Inflammatory macrophage treated with lipopolysaccharide for 4 hours (primary cell): ENCODE measurements around the gene ARRDC3.
A peak's percentile ranks its signal among the peaks of the same experiment; 100 is the strongest.
"Not testable (repeated sequence)": the region's sequence is repeated elsewhere in the genome, so short reads cannot be mapped to it uniquely, and the experiment has no call there.

Experiments used
- DNase-seq: peaks from one replicate; pipeline ENCODE4 v3.0.0-alpha.2; 2020

The ARRDC3 gene

DNA sequence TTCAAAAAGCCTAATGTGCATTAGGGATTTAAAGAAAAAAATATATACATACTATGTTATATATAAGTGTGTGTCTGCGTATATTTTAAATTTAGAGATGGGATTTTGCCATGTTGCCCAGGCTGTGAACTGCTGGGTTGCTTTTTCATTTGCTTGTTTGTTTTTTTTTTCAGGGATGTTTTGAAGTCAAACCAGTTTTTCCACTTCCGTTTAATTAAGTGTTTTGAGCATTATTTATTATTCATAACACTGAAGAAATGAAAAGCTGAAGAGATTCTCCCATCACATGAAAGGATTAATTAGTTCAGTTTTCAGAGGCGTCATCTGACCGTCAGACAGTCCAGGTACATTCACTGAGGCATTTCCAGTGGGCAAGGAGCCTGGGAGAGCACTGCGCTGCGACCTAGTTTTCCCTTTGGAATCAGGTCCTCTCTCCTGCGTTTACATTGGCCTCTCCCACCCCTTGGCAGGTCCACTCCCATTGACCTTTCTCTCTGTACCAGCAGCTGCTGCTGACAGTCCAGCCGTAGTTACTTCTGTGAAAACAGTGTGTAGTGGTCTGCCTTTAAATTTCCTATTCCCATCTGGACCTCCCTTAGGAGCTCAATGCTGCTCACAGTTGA is 26.0 kb downstream of the ARRDC3 start:
- DNase-seq = no peak

DNA sequence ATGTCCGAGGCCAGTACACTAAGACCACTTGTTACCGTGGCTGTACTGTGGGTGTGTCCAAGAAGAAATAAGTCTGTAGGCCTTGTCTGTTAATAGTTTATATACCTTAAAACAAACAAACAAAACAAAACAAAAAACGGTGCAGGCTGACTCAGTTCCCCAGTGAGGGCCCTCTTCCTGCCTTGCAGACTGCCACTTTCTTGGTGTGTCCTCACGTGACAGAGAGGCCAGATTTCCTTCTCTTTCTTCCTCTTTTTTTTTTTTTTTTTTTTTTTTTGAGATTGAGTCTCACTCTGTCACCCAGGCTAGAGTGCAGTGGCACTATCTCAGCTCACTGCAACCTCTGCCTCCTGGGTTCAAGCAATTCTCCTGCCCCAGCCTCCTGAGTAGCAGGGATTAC is 28.2 kb downstream of the ARRDC3 start:
- DNase-seq = peak; percentile 82

DNA sequence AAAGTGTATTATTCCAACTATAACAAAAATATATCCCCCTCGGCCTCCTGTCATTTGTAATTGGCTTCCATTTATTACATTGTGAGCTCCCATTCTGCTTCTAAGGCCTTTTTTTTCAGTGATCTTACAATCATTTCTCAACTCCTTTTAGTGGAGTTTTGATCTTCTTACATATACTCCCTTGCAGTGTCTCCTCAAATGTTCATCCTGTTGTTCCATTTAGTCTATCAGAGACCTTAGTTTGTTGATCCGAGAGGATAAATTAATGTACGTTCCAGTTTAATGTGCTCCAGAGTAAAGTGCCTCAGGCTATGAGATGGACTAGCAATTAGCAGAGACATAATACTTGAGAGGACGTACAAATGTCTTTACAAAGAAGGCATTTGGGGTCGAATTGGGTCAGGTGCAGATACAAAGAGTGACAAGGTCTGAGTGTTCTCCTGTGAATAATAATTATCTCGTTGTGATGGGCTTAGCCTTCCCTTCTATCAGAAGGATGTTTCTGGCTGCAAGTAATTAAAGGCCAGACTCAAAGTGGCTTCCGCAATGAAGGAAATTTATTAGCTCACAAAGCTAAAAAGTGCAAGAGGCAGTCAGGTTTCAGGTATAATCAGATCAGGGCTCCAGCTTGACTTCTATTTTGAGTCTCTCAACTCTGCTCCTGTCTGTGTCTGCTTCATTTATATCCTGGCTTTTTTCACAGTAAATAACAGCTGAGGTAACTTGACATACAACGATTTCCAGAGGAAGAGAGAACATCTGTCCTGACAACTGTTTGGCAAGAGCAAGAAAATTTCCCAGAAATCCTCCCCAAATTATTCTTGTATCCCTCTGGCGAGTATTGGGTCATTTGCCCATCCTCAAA is 30.1 kb downstream of the ARRDC3 start:
- no peak for DNase-seq

- no peak for DNase-seq
Observed at GRCh38 chr5:91345461-91345860, 37.7 kb downstream of the ARRDC3 start.

DNA sequence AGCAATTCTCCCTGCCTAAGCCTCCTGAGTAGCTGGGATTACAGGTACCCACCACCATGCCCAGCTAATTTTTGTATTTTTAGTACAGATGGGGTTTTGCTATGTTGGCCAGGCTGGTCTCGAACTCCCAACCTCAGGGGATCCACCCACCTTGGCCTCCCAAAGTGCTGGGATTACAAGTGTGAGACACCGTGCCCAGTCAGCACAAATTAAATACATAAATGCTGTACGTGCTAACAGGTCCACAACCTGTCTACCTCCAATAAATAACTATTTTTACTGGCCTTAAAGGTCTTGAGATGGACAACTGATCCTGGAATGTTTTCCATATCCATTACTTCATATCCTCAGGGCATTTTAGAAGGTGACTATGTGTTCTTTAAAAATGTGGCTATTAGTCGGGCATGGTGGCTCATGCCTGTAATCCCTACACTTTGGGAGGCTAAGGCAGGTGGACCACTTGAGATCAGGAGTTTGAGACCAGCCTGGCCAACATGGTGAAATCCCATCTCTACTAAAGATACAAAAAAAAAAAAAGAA is 38.4 kb downstream of the ARRDC3 start:
- not testable (repeated sequence) for DNase-seq

GRCh38 chr5:91343916-91344315 is 39.2 kb downstream of the ARRDC3 start:
- no peak for DNase-seq

GRCh38 chr5:91342931-91343330 is 40.2 kb downstream of the ARRDC3 start:
- not testable (repeated sequence) for DNase-seq

DNA sequence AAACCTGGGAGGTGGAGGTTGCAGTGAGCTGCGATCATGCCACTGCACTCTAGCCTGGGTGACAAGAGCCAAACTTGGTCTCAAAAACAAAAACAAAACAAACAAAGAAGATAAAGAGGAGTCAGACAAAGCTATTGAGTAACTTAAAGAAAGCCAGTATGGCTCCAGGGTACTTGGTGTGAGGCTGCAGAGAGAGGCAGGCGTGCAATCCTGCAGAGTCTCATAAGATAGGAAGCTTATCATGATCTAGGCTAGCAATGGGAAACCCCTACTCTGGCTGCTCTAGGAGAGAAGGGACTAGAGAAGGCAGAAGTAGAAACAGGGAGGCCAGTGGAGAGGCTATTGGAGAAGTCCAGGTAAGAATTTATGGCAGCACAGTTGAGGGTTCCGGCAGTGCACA is 42.0 kb downstream of the ARRDC3 start:
- DNase-seq = no peak

DNA sequence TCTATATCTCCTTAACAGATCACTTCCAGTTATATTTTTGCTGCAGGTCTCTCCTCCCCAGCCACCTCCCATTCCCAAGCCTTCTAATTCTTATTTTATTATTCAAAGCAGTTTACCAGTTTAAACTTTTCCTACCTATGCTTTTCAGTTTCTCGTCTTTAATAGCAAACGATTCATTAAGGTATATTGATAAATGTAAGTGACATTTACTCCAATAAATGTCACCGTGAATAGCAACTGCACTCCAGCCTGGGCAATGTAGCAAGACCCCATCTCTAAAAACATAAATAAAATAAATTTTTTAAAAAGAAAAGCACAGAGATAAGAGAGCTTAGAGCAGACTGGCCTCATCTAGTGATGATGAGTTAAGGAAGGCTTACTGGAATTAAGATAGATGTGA is 42.6 kb downstream of the ARRDC3 start:
- DNase-seq = no peak

DNA sequence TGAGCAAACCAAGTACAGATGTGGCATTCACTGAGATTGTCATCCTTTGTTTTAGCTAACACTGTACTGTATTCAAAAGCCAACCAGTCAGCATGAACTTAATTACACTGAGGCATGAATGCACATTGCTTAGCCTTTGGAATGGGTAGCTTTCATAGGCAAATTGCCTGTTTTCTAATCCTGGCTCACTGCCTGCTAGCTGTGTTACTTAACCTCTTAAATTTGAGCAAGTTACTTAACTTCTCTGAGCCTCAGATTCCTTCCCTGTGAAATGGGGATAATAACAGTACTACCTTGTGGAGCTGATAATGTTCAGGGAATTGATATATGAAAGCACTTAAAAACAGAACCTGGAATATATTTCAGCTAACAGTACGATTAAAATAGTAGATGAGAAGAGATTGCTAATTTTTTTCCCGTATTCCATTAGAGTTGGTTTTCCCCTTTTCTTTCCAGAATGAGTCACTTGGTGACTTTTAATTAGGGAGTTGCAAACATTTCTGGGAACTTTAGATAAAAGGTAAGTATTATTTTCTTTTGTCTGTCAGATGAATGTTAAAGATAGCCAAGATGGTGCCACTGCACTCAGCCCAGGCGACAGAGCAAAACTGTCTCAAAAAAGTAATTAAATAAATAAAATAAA is 43.9 kb downstream of the ARRDC3 start:
- DNase-seq = no peak

DNA sequence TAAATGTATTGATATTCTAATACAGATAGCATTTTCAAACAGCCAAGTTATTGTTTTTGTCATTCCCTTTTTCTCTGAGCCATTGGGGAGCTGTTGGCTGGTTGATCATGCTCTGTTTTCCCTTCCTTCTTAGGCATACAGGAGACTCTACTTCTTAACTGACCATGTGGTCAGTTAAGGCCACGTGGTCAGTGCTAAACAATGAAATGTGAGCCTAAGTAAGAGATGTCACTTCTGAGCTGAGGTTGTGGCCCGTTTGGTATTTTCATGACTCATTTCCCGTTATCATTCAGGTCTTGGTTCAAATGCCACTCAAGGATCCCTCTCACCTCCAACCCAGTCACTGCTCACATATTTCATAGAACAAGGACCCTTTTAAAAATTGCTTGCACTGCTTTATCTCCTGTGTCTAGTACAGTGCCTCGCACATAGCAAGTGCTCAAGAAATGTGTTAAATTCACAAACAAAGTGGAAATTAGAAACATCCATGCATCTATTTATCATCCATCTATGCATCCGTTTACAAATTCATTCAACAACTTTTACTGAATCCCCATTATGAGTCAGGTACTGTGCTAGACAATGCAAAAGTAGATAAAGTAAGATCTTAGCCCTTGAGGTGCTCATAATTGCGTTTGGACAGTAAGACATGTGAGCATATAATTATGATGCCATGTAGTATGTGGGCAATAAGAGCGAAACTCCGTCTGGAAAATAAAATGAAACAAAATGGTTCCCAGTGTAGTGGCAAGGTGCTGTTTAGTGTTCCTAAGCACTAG is 50.7 kb downstream of the ARRDC3 start:
- DNase-seq = no peak

GRCh38 chr5:91331705-91332104 is 51.4 kb downstream of the ARRDC3 start:
- DNase-seq = no peak

- DNase-seq = no peak
Observed at GRCh38 chr5:91329283-91329682, 53.8 kb downstream of the ARRDC3 start.

DNA sequence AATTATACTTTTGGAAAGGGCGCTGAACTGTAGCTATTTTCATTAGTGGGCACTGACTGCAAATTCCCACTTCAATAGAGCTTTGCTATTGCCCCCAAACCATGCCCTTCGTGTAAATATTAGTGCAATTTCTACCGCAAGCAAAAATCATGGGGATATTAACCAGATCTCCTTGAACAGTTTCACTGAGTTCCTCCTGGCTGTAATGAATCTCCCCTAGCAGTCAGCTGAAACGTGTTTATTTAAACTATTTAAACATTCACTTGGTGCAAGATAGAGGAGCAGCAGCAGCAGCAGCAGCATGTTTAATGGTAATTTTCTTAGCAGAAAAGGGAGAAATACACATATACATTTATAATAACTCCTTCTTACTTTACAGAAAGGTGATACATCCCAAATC is 54.4 kb downstream of the ARRDC3 start:
- no peak for DNase-seq

- DNase-seq = not testable (repeated sequence)
Observed at GRCh38 chr5:91322981-91323380, 60.1 kb downstream of the ARRDC3 start.

- DNase-seq = no peak
Observed at GRCh38 chr5:91319667-91320066, 63.5 kb downstream of the ARRDC3 start.

- DNase-seq = no peak
Observed at GRCh38 chr5:91318724-91319123, 64.4 kb downstream of the ARRDC3 start.
